ENCODE measurements around the gene ZSCAN10.
"Not testable (repeated sequence)": the region's sequence is repeated elsewhere in the genome, so short reads cannot be mapped to it uniquely, and the experiment has no call there.

The ZSCAN10 gene

GRCh38 chr16:3083408-3083807 is 15.7 kb downstream of the ZSCAN10 start:
- not testable (repeated sequence) for DNase-seq

- not testable (repeated sequence) for DNase-seq
Observed at GRCh38 chr16:3081957-3082356, 17.1 kb downstream of the ZSCAN10 start.

DNA sequence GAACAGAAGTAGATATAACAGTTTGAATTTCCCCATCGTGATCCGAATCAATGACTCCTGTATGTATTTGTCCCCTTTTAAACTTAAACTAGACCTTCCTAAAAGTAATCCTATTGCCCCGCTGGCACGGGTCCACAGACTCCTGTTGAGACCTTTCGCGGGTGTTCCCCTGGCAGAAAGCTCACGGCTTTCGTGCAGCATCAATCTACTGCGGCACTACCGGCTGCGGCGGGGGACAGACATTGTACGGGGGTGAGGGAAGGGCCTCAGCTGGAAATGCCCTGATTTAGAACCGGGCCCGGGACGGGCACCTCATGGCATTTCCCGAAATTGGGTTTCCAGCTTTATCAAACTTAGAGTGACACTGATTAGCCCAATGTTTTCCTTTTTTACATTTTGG is 19.1 kb downstream of the ZSCAN10 start:
- no peak for DNase-seq

DNA sequence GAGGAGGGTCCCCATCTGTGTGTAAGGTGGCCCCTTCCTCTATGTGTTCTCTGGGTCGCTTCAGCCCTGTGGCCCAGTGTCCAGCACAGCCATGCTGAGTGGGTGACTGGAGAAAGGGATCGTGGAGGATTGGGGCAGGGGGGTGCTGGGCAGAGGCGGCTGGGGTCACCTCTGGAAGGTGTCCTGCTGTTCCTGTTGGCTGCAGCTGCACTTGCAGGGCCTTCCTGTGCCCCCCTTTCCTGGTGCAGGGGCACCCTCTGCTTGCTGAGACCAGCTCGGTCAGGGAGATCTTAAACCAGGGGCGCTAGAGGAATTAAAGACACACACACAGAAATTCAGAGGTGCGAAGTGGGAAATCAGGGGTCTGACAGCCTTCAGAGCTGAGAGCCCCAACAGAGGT is 22.5 kb downstream of the ZSCAN10 start:
- no peak for DNase-seq

- not testable (repeated sequence) for DNase-seq
Observed at GRCh38 chr16:3075946-3076345, 23.1 kb downstream of the ZSCAN10 start.

DNA sequence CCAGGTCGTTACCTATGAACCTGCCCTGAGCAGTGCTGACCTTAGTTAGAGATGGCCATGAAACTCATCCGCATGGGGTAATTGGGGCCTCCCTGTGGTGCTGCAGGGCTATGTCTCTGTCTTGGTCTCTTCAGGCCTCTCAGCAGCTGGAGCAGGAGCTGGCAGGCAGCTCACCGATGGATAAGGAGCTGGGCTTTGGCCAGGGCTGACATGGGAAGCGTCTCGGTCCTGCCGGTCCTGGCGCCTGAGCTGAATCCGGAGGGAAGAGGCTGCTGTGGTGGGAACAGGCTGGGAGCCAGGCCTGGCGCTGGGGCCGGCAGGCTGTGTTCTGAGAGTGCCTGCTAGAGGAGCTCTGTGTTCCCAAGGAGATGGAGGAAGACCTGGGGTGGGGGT is 23.6 kb downstream of the ZSCAN10 start:
- DNase-seq: no peak

- no peak for DNase-seq
Observed at GRCh38 chr16:3074860-3075522, 24.1 kb downstream of the ZSCAN10 start.

DNA sequence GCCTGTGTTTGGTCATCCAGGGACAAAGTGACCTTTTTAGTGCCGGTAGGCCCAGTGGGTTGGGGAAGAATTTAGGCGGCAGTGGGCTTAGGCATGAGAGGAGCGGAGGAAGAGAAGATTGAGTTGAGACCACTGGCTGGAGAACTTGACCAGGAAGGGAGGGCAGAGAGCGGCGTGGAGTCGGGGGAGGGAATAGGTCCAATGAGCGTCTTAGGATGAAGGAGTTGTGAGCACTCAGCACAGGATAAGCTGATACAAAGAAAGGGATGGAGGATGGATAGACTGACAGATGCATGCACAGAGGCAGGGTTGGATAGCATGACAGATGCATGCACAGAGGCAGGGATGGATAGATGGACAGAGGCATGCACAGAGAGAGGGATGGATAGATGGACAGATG is 25.6 kb downstream of the ZSCAN10 start:
- DNase-seq: no peak

- not testable (repeated sequence) for DNase-seq
Observed at GRCh38 chr16:3072576-3073263, 26.4 kb downstream of the ZSCAN10 start.

GRCh38 chr16:3072148-3072547 is 26.9 kb downstream of the ZSCAN10 start:
- not testable (repeated sequence) for DNase-seq

DNA sequence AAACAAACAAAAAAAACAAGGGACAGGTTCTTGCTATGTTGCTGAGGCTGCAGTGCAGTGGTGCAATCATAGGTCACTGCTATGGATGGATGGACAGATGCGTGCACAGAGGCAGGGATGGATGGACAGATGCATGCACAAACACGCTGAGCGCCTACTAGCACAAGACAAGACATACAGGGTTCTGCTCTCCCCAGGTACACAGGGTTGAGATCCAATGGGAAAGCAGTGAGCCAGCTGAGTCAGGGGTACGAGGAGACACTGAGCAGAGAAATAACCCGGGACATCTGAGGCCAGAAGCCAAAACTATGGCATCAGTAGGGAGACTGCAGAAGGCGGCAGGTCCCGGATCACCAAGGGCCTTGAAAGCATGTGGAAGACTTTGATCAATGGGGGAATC is 27.4 kb downstream of the ZSCAN10 start:
- DNase-seq: no peak

- DNase-seq: no peak
Observed at GRCh38 chr16:3070608-3071111, 28.4 kb downstream of the ZSCAN10 start.

GRCh38 chr16:3069146-3069545 is 29.9 kb downstream of the ZSCAN10 start:
- not testable (repeated sequence) for DNase-seq

DNA sequence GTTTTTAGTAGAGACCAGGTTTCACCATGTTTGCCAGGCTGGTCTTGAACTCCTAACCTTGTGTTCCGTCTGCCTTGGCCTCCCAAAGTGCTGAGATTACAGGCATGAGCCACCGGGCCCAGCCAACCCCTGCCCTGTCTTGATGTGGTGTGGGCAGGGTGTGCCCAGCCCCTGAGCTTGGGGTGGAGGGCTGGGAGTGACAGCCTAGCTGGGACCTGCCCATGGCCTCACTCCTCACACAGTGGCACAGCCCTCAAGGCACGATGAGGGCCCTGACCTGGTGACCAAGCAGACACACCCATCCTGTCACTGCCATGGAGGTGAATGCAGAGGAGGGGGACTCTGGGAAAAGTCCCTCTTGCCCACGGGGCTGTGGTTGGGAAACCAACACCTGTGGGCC is 30.6 kb downstream of the ZSCAN10 start:
- DNase-seq: no peak

GRCh38 chr16:3066440-3066748 is 32.7 kb downstream of the ZSCAN10 start:
- no peak for DNase-seq

GRCh38 chr16:3065742-3066439 is 33.2 kb downstream of the ZSCAN10 start:
- no peak for DNase-seq

- no peak for DNase-seq
Observed at GRCh38 chr16:3065069-3065741, 33.9 kb downstream of the ZSCAN10 start, which contains the start of gene IL32. Gene IL32 (plus strand): TSS chr16:3065640. CDS start chr16:3065812, 172 bp downstream.

- DNase-seq: no peak
Observed at GRCh38 chr16:3063625-3064386, 35.3 kb downstream of the ZSCAN10 start.

DNA sequence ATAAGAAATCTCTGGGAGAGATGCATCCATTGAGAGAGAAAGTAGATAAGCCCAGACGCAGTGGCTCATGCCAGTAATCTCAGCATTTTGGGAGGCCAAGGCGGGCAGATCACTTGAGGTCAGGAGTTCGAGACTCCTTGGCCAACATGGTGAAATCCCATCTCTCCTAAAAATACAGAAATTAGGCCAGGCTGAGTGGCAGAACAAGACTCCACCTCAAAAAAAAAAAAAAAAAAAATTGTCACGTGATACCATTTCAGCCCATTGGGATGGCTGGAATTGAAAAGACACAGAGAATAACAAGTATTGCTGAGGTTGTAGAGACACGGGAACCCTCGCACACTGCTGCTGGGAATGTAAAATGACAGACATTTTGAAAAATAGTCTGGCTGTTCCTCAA is 36.5 kb downstream of the ZSCAN10 start:
- DNase-seq: no peak

DNA sequence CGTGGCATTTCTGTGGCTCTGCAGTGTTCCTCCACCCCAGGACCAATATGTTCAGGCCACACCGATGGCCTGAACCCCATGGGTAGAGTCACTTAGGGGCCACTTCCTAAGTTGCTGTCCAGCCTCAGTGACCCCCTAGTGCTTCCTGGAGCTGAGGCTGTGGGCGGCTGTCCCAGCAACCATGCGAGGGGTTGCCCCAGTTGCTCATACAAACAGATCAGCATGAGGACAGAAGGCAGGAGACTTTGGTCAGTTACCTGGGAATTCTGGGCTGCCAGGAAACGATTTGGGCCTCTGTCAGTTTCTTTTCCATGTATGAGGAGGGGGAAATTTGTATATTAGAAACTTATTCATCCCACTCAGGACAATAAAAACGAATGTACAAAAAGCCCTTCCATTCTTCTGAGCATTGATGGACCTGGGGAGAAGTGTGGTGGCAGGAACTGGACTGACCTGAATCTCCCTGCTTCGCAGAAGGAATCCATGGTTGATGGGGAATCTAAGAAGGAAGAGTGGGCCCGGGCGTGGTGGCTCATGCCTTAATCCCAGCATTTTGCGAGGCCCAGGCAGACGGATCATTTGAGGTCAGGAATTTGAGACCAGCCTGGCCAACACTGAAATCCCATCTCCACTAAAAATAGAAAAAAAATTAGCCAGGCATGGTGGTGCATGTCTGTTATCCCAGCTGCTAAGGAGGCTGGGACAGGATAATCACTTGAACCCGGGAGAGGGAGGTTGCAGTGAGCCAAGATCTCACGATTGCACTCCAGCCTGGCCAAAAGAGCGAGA is 38.6 kb downstream of the ZSCAN10 start:
- DNase-seq: no peak

DNA sequence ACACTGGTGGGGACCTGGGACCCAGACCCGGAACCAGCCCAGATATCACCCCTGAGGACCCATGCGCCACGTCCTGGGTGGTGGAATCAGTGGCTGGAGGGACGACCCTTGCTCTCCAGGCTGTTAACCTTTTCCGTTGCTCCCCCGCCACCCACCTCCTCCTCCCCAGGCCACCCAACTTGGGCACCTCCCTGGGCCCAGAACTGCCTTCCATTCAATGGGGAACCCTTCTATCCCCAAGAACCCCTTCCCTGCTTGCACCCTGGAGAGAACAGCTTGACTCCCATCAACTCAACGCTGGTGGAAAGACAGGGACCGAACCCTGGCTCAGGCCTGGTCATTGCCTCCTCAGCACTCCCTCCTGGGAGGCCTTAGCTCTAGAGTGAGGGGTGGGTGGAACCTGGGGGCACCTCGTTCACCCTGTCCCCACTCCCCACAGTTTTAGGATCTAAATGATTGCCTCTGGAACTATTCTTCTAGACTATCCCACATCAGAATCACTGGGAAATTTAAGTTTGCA is 39.3 kb downstream of the ZSCAN10 start:
- DNase-seq: no peak

Measured in NCI-H1048 (cell line).